Adrenal gland (tissue), 12 donors: Measurements from ENCODE around the gene ADGRD2. TPM values are rescaled to one million over a fixed set of nuclear protein-coding genes. Genes with fewer than 3 reads are reported as not detected.
"Not testable (repeated sequence)": the region's sequence is repeated elsewhere in the genome, so short reads cannot be mapped to it uniquely, and the experiment has no call there.

Source experiments
- DNase-seq, 7 donors: peaks; one replicate each; pipeline ENCODE4 v3.0.0-alpha.2; 2019 to 2020
- H3K27ac ChIP-seq, 5 donors: fragments of 200-600 bp; sonication (generic) in 4 of 5; 1 replicate in 3 of 5; 2 replicates in 2 of 5; pipeline versions ENCODE4 v1.5.1 to v1.8.0; 2016 to 2020; ENCODE audit warnings: mild to moderate bottlenecking in 1 of 5
- H3K27me3 ChIP-seq: fragments of 200-600 bp; 2 replicates; pipeline ENCODE4 v1.8.0; 2021
- H3K36me3 ChIP-seq, 2 donors: fragments of 200-600 bp; replicated peaks in 1 of 2; 1 replicate in 1 of 2; 2 replicates in 1 of 2; pipeline versions ENCODE4 v1.5.1 to v1.8.0; 2018 to 2022
- H3K4me1 ChIP-seq, 2 donors: fragments of 200-600 bp; replicated peaks in 1 of 2; 1 replicate in 1 of 2; 2 replicates in 1 of 2; pipeline versions ENCODE4 v1.5.1 to v1.8.0; 2018 to 2021
- H3K4me3 ChIP-seq, 4 donors: fragments of 200-600 bp; sonication (generic) in 3 of 4; one replicate each; pipeline ENCODE4 v1.5.1; 2016 to 2018
- H3K9me3 ChIP-seq, 3 donors: fragments of 200-600 bp; sonication (generic) in 1 of 3; replicated peaks in 1 of 3; 1 replicate in 2 of 3; 2 replicates in 1 of 3; pipeline versions ENCODE4 v1.5.1 to v1.8.0; 2016 to 2021
- POLR2A ChIP-seq, 2 donors: fragments of 450-650 bp; IDR thresholded peaks; one replicate each; pipeline ENCODE4 v1.6.1; 2017; ENCODE audit warnings: antibody characterized with exemption in 2 of 2, mild to moderate bottlenecking in 2 of 2, moderate library complexity in 1 of 2
- WGBS, 4 donors: extraction: QIAGEN DNeasy Blood & Tissue Kit in 2 of 4; methylation state at CpG; one replicate each; pipeline versions ENCODE4 v1.1.5 to v1.1.7; 2013 to 2017; 5-methylcytosine and 5-hydroxymethylcytosine counted together
- intact Hi-C, 2 donors: fragments of 100-400 bp; cut with DNase I; formaldehyde crosslinking; loops; one replicate each; pipeline versions ENCODE4 v1.14.1 to v1.15.0; 2022 to 2023
- polyA plus RNA-seq, 3 donors: library from polyadenylated mRNA; stranded (reverse); fragments of 200-250 nt in 2 of 3; fragments of 350-450 nt in 1 of 3; fragmentation: Illumina TruSeq in 1 of 3; extraction: RNeasy Lipid Tissue Mini Kit (QIAGEN cat#74804) in 1 of 3; gene quantifications; one replicate each; pipeline ENCODE4 v1.2.3, GENCODE V29; 2013 to 2014
- total RNA-seq, 9 donors: library from RNA; depleted of rRNA in 4 of 9; stranded (reverse); fragments of >200 nt in 4 of 9; fragments of 120-200 nt in 1 of 9; fragmentation: NEBNext Ultra II Directional in 1 of 9; extraction: Animal tissue kit (Norgen Biotek cat#: 25700) in 1 of 9; gene quantifications; one replicate each; pipeline versions ENCODE4 v1.1.0 to v1.2.4, GENCODE V29; 2013 to 2023
- TF ChIP-seq, protein P1 (sequence below), 6 experiments: fragments of 450-650 bp in 4 of 6; fragments of 200-600 bp in 2 of 6; sonication (generic) in 1 of 6; IDR thresholded peaks; 1 replicate in 5 of 6; 2 replicates in 1 of 6; pipeline versions ENCODE4 v1.5.1 to v1.8.0; 2016 to 2021; ENCODE audit warnings: antibody characterized with exemption in 6 of 6, mild to moderate bottlenecking in 2 of 6, moderate library complexity in 1 of 6
- donor health status: healthy with polysubstance abuse.
- donor health status: Bipolar disorder and iron deficiency.
- donor health status: DM: yes; HTN: yes; CAD: no.
- donor health status: DM: no; HTN: no; CAD: no.
- donor health status: DM: no; HTN: no; CAD: no.
- donor health status: DM: yes; HTN: yes; CAD: no.

ADGRD2 gene
- total and polyA plus RNA-seq, 12 donors, result 0.16 to 4.4 (median 0.46) TPM; not detected in 4

DNA sequence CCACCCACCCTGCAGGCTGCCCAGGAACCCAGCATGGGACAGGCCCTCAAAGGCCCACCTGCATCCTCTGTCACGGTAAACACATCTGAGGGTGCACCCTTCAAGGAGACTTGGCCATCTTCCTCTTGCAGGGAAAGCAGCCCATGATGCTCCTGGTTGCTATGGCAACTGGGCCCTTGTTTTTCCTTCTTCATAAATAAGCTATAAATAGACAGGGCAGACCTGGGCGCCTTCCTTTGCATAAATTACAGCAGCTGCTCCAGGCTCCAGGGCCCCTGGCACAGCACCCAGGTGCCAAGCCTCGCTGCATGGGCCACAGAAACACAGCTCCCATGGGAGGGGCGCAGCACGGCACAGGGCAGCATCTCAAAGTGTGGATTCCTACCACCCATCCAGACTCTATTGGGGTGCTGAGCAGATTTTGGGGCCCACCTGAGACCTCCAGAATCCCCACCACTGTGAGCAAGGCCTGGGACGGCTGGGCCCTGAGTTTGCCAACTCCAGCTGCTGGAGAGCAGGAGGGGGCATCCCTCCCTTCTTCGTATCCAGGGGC lies 29.2 kb upstream of the ADGRD2 start:
- intact Hi-C loops, result loop anchor here (5.0 kb wide), 3 partner anchors 56 to 116 kb away; no protein-coding TSS in a partner anchor
- Histone ChIP-seq H3K9me3 (no peaks in the 10 kb centered on the region), H3K36me3 (no peaks in the 10 kb centered on the region), H3K27ac (no peak overlapping the region), H3K4me1 (peaks cover 0 to 7% of the 10 kb centered on the region in 2 donors), H3K27me3 (no peaks in the 10 kb centered on the region), H3K4me3 (no peak overlapping the region)
- TF ChIP-seq, protein P1, sequence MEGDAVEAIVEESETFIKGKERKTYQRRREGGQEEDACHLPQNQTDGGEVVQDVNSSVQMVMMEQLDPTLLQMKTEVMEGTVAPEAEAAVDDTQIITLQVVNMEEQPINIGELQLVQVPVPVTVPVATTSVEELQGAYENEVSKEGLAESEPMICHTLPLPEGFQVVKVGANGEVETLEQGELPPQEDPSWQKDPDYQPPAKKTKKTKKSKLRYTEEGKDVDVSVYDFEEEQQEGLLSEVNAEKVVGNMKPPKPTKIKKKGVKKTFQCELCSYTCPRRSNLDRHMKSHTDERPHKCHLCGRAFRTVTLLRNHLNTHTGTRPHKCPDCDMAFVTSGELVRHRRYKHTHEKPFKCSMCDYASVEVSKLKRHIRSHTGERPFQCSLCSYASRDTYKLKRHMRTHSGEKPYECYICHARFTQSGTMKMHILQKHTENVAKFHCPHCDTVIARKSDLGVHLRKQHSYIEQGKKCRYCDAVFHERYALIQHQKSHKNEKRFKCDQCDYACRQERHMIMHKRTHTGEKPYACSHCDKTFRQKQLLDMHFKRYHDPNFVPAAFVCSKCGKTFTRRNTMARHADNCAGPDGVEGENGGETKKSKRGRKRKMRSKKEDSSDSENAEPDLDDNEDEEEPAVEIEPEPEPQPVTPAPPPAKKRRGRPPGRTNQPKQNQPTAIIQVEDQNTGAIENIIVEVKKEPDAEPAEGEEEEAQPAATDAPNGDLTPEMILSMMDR (IDR thresholded peaks at IDR 0.05), result no peak
- no peak for TF ChIP-seq POLR2A (IDR thresholded peaks at IDR 0.05)
- WGBS, 4 donors, result 75 to 93% (median 80%) methylated on average over 3 to 7 of the region's 7 CpGs
- peak in 2 of 7 donors; percentile 10 to 76 for DNase-seq

DNA sequence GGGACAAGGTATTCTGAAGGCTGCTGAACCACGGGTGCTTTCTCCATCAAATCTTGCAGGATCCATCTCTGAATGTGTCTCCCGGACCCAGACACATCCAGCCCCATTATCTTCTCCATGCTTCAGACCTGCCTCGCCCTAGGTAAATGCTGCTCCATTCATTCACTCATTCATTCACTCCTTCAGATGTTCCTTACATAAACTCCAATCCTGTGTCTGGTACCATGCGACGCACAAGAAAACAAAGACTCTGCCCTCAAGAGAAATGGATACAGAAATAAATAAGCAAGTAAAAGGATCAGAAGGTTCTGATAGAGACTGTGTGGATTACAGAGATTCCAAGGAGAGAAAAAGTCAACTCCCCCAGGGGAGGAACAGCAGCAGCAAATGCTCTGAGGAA lies 27.1 kb upstream of the ADGRD2 start:
- TF ChIP-seq POLR2A (IDR thresholded peaks at IDR 0.05), result no peak
- TF ChIP-seq, protein P1 (IDR thresholded peaks at IDR 0.05), result no peak
- 90 to 94% (median 92%) methylated on average over 5 of the region's 5 CpGs for WGBS, 4 donors
- intact Hi-C loops, result loop anchor here (5.0 kb wide), 3 partner anchors 54 to 114 kb away; no protein-coding TSS in a partner anchor
- Histone ChIP-seq H3K4me3 (no peak overlapping the region), H3K27me3 (no peaks in the 10 kb centered on the region), H3K36me3 (no peaks in the 10 kb centered on the region), H3K4me1 (peaks cover 5 to 13% of the 10 kb centered on the region in 2 donors), H3K27ac (no peak overlapping the region), H3K9me3 (no peaks in the 10 kb centered on the region)
- no peak for DNase-seq

DNA sequence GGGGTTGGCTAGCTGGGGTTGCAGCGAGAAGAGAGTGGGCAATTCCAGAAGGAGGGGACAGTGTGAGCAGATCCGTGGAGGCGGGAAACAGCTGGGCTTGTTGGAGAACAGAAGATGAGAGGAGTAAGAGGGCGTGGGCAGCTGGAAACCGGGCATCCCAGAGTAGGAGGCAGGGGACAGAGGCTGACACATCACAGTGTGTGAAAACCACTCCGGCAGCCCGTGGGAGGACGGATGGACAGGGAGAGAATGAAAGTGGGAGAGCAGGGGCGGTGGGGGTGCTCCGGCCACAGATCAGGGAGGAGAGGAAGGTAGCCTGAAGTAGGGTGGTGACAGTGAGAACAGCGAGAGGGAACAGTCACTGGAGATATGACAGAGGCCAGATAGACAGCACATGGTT lies 26.7 kb upstream of the ADGRD2 start:
- Histone ChIP-seq H3K36me3 (no peaks in the 10 kb centered on the region), H3K27ac (no peak overlapping the region), H3K9me3 (no peaks in the 10 kb centered on the region), H3K4me3 (no peak overlapping the region), H3K4me1 (peaks cover 8 to 13% of the 10 kb centered on the region in 2 donors), H3K27me3 (no peaks in the 10 kb centered on the region)
- peak in 3 of 7 donors; percentile 3 to 46 (median 12) for DNase-seq
- 67 to 83% (median 76%) methylated on average over 11 of the region's 11 CpGs for WGBS, 4 donors
- TF ChIP-seq, protein P1 (IDR thresholded peaks at IDR 0.05), result no peak
- no peak for TF ChIP-seq POLR2A (IDR thresholded peaks at IDR 0.05)
- intact Hi-C loops, result loop anchor here (5.0 kb wide), 3 partner anchors 54 to 114 kb away; no protein-coding TSS in a partner anchor

DNA sequence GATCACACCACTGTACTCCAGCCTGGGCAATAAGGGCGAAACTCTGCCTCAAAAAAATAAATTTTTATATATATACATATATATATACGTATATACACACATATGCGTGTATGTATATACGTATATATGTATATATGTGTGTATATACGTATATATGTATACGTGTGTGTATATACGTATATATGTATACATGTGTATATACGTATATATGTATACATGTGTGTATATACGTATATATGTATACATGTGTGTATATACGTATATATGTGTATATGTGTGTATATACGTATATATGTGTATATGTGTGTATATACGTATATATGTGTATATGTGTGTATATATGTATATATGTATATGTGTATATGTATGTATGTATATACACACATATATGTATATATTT lies 24.5 kb upstream of the ADGRD2 start:
- H3K27ac ChIP-seq, intact Hi-C loops, H3K4me3 ChIP-seq, DNase-seq, H3K36me3 ChIP-seq, H3K27me3 ChIP-seq, H3K9me3 ChIP-seq: not testable (repeated sequence)
- peaks cover 11 to 17% of the 10 kb centered on the region in 2 donors for H3K4me1 ChIP-seq
- WGBS, 4 donors, result 85 to 88% (median 85%) methylated on average over 12 of the region's 12 CpGs

DNA sequence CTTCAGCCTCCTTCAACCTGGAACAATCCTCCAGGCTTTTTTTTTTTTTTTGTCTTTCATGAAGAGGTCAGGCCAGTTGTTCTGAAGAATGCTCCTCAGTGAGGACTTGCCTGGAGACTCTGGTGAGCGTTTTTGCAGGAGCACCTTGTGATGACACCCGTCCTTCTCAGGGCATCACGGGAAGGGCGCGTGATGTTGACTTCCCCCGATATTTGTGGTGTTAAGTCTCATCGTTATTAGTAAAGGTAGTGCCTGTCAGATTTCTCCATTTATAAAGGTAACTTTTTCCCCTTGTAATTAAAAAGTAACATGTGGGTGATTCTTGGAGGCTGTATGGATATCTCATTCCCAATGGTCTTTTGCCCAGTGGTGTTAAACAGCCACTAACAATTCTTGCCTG lies 23.9 kb upstream of the ADGRD2 start:
- WGBS, 4 donors, result 90 to 96% (median 95%) methylated on average over 7 of the region's 7 CpGs
- no peaks in the 10 kb centered on the region for H3K27me3 ChIP-seq
- no peak overlapping the region for H3K4me3 ChIP-seq
- no peaks in the 10 kb centered on the region for H3K9me3 ChIP-seq
- intact Hi-C loops, result no loop called here
- H3K27ac ChIP-seq, result no peak overlapping the region
- TF ChIP-seq POLR2A (IDR thresholded peaks at IDR 0.05), result no peak
- TF ChIP-seq, protein P1 (IDR thresholded peaks at IDR 0.05), result no peak
- no peaks in the 10 kb centered on the region for H3K36me3 ChIP-seq
- peak in 1 of 7 donors; percentile 30 for DNase-seq
- H3K4me1 ChIP-seq, result peaks cover 11 to 17% of the 10 kb centered on the region in 2 donors
